GM23248 (cell line): ENCODE results near the gene C3orf49. TPM values are rescaled to one million over a fixed set of nuclear protein-coding genes. Genes with fewer than 3 reads are reported as not detected.

Experiments used
- DNase-seq: peaks from one replicate; pipeline ENCODE4 v3.0.0-alpha.2; 2015
- H2AFZ ChIP-seq: fragments of 200-600 bp; sonication (generic); 2 replicates; pipeline ENCODE4 v1.6.1; 2016; ENCODE audit warnings: antibody characterized with exemption
- H3F3A ChIP-seq: fragments of 200-600 bp; sonication (generic); 2 replicates; pipeline ENCODE4 v1.6.1; 2016; ENCODE audit warnings: mild to moderate bottlenecking, antibody characterized with exemption, mixed run types; ENCODE audit not compliant: insufficient read depth
- H3K27ac ChIP-seq: fragments of 200-600 bp; sonication (generic); 2 replicates; pipeline ENCODE4 v1.5.1; 2016; ENCODE audit warnings: mild to moderate bottlenecking
- H3K27me3 ChIP-seq: fragments of 200-600 bp; sonication (generic); replicated peaks from 2 replicates; pipeline ENCODE4 v1.6.1; 2016; ENCODE audit warnings: mild to moderate bottlenecking; ENCODE audit not compliant: insufficient read depth
- H3K36me3 ChIP-seq: fragments of 200-600 bp; sonication (generic); 2 replicates; pipeline ENCODE4 v1.6.1; 2016; ENCODE audit warnings: low read depth, mild to moderate bottlenecking
- H3K4me1 ChIP-seq: fragments of 200-600 bp; sonication (generic); 2 replicates; pipeline ENCODE4 v1.6.1; 2016; ENCODE audit warnings: mild to moderate bottlenecking; ENCODE audit not compliant: insufficient read depth
- H3K4me2 ChIP-seq: fragments of 200-600 bp; sonication (generic); one replicate; pipeline ENCODE4 v1.6.1; 2016; ENCODE audit warnings: mild to moderate bottlenecking; ENCODE audit not compliant: unreplicated experiment
- H3K4me3 ChIP-seq: fragments of 200-600 bp; sonication (generic); 2 replicates; pipeline ENCODE4 v1.5.1; 2016; ENCODE audit warnings: mild to moderate bottlenecking
- H3K79me2 ChIP-seq: fragments of 200-600 bp; sonication (generic); 2 replicates; pipeline ENCODE4 v1.6.1; 2016; ENCODE audit warnings: mild to moderate bottlenecking; ENCODE audit not compliant: insufficient read depth
- H3K9ac ChIP-seq: fragments of 200-600 bp; sonication (generic); 2 replicates; pipeline ENCODE4 v1.6.1; 2016; ENCODE audit warnings: mild to moderate bottlenecking
- H3K9me2 ChIP-seq: fragments of 200-600 bp; sonication (generic); 2 replicates; pipeline ENCODE4 v1.6.1; 2016; ENCODE audit warnings: mixed run types, mild to moderate bottlenecking, moderate library complexity; ENCODE audit not compliant: insufficient read depth
- H3K9me3 ChIP-seq: fragments of 200-600 bp; sonication (generic); one replicate; pipeline ENCODE4 v1.6.1; 2017; ENCODE audit warnings: low read depth
- H4K20me1 ChIP-seq: fragments of 200-600 bp; sonication (generic); 2 replicates; pipeline ENCODE4 v1.6.0; 2016; ENCODE audit not compliant: insufficient read depth
- EZH2 ChIP-seq: fragments of 200-600 bp; sonication (generic); IDR thresholded peaks from 2 replicates; pipeline ENCODE4 v1.6.1; 2018; ENCODE audit warnings: antibody characterized with exemption, mild to moderate bottlenecking; ENCODE audit not compliant: insufficient read depth, poor library complexity, severe bottlenecking
- EZH2phosphoT487 ChIP-seq: fragments of 200-600 bp; sonication (generic); IDR thresholded peaks from 2 replicates; pipeline ENCODE4 v1.6.1; 2018; ENCODE audit warnings: antibody characterized with exemption, moderate library complexity, mild to moderate bottlenecking, low read depth; ENCODE audit not compliant: insufficient read depth
- WGBS, 2 experiments: methylation state at CpG; one replicate each; pipeline ENCODE4 v1.1.6; 2015 to 2017; ENCODE audit warnings: low lambda C conversion rate in 2 of 2, low coverage in 1 of 2; ENCODE audit errors: missing lambda C conversion rate in 2 of 2; 5-methylcytosine and 5-hydroxymethylcytosine counted together
- in situ Hi-C: fragments of 300-500 bp; cut with MboI; formaldehyde crosslinking; loops from 2 replicates; pipeline ENCODE4 v1.15.0; 2020
- polyA plus RNA-seq: library from polyadenylated mRNA; unstranded; fragments of >200 nt; fragmentation: Nextera tagmentation; extraction: Ambion mirVana; gene quantifications from 2 replicates; pipeline ENCODE4 v1.2.1, GENCODE V29; 2016
- total RNA-seq: library from RNA; depleted of rRNA; stranded (reverse); fragments of >200 nt; shearing (Covaris generic); gene quantifications from 2 replicates; pipeline ENCODE4 v1.2.3, GENCODE V29; 2014

The C3orf49 gene
- total and polyA plus RNA-seq, 2 experiments from 2014 or later, result not detected

GRCh38 chr3:63862804-63863149 is 43.7 kb downstream of the C3orf49 start:
- 29 to 30% methylated on average over 5 of the region's 5 CpGs for WGBS, 2 experiments
- H3K9me3 ChIP-seq, result no peaks in the 10 kb centered on the region
- TF ChIP-seq EZH2 (no peak), EZH2phosphoT487 (no peak)
- no peaks in the 10 kb centered on the region for H3K36me3 ChIP-seq
- no peaks in the 10 kb centered on the region for H3K9me2 ChIP-seq
- peak overlapping the region; percentile 85 for H3K4me2 ChIP-seq
- H3K27me3 ChIP-seq, result no peaks in the 10 kb centered on the region
- H3K79me2 ChIP-seq, result peaks cover 95% of the 10 kb centered on the region
- in situ Hi-C loops, result no loop called here
- no peak for DNase-seq
- H3K9ac ChIP-seq, result peak overlapping the region; percentile 97
- H2AFZ ChIP-seq, result peak overlapping the region; percentile 94
- peaks cover 12% of the 10 kb centered on the region for H3K4me1 ChIP-seq
- H3K4me3 ChIP-seq, result peak overlapping the region; percentile 91
- H4K20me1 ChIP-seq, result 0 out of 2 replicates have a peak, but pooled peaks cover 5% of the 10 kb centered on the region
- H3F3A ChIP-seq, result peaks cover 6% of the 10 kb centered on the region; the same call in 1 of the 2 replicates
- no peak overlapping the region for H3K27ac ChIP-seq

GRCh38 chr3:63863150-63864007 is 44.3 kb downstream of the C3orf49 start, which contains the start of the genes ATXN7 and THOC7:
Gene ATXN7 (plus strand): TSS chr3:63863867. CDS start chr3:63912599, 48,732 bp downstream.
Gene THOC7 (minus strand): TSS chr3:63863805. CDS start chr3:63863790, 15 bp downstream.
- H3K4me1 ChIP-seq, result peaks cover 10% of the 10 kb centered on the region
- H3F3A ChIP-seq, result peaks cover 6% of the 10 kb centered on the region; the same call in 1 of the 2 replicates
- H4K20me1 ChIP-seq, result 0 out of 2 replicates have a peak, but pooled peaks cover 5% of the 10 kb centered on the region
- peak within 1 kb of the TSS; percentile 91 for H3K4me3 ChIP-seq
- WGBS, 2 experiments, result 1% methylated on average over 34 to 72 of the region's 98 CpGs
- peak within 1 kb of the TSS; percentile 94 for H2AFZ ChIP-seq
- no peaks in the 10 kb centered on the region for H3K9me3 ChIP-seq
- H3K36me3 ChIP-seq, result no peaks in the 10 kb centered on the region
- peak within 1 kb of the TSS; percentile 93 for H3K4me2 ChIP-seq
- in situ Hi-C loops, result no loop called here
- H3K27me3 ChIP-seq, result no peaks in the 10 kb centered on the region
- H3K27ac ChIP-seq, result peak within 1 kb of the TSS; percentile 58
- H3K79me2 ChIP-seq, result peaks cover 95% of the 10 kb centered on the region
- no peaks in the 10 kb centered on the region for H3K9me2 ChIP-seq
- H3K9ac ChIP-seq, result peak within 1 kb of the TSS; percentile 97
- TF ChIP-seq EZH2phosphoT487 (no peak), EZH2 (no peak)
- DNase-seq, result peak; percentile 88

GRCh38 chr3:63864008-63864964 is 45.2 kb downstream of the C3orf49 start:
- peak overlapping the region; percentile 86 for H3K4me3 ChIP-seq
- in situ Hi-C loops, result no loop called here
- H3K79me2 ChIP-seq, result peaks cover 95% of the 10 kb centered on the region
- H3K9me3 ChIP-seq, result no peaks in the 10 kb centered on the region
- H3K27me3 ChIP-seq, result no peaks in the 10 kb centered on the region
- no peaks in the 10 kb centered on the region for H3K9me2 ChIP-seq
- H3K27ac ChIP-seq, result peak overlapping the region; percentile 55
- H3K4me1 ChIP-seq, result peaks cover 10% of the 10 kb centered on the region
- peaks cover 6% of the 10 kb centered on the region; the same call in 1 of the 2 replicates for H3F3A ChIP-seq
- peak overlapping the region; percentile 81 for H2AFZ ChIP-seq
- H3K4me2 ChIP-seq, result peak overlapping the region; percentile 93
- H3K36me3 ChIP-seq, result no peaks in the 10 kb centered on the region
- TF ChIP-seq EZH2 (no peak), EZH2phosphoT487 (no peak)
- H4K20me1 ChIP-seq, result no peaks in the 10 kb centered on the region
- peak overlapping the region; percentile 94 for H3K9ac ChIP-seq
- peak; percentile 55 for DNase-seq
- WGBS, 2 experiments, result 0 to 1% methylated on average over 23 to 56 of the region's 93 CpGs

GRCh38 chr3:63864965-63865327 is 45.8 kb downstream of the C3orf49 start:
- H3K27me3 ChIP-seq, result no peaks in the 10 kb centered on the region
- peak overlapping the region; percentile 93 for H3K4me2 ChIP-seq
- no peaks in the 10 kb centered on the region for H3K9me2 ChIP-seq
- peaks cover 95% of the 10 kb centered on the region for H3K79me2 ChIP-seq
- no peaks in the 10 kb centered on the region for H4K20me1 ChIP-seq
- peak overlapping the region; percentile 81 for H2AFZ ChIP-seq
- DNase-seq, result no peak
- H3K27ac ChIP-seq, result peak overlapping the region; percentile 55
- H3K4me3 ChIP-seq, result peak overlapping the region; percentile 86
- in situ Hi-C loops, result no loop called here
- H3K4me1 ChIP-seq, result peaks cover 10% of the 10 kb centered on the region
- TF ChIP-seq EZH2 (no peak), EZH2phosphoT487 (no peak)
- H3F3A ChIP-seq, result peaks cover 6% of the 10 kb centered on the region; the same call in 1 of the 2 replicates
- WGBS, 2 experiments, result 0 to 1% methylated on average over 3 of the region's 3 CpGs
- no peaks in the 10 kb centered on the region for H3K36me3 ChIP-seq
- no peaks in the 10 kb centered on the region for H3K9me3 ChIP-seq
- H3K9ac ChIP-seq, result peak overlapping the region; percentile 94
